Natural killer cell (primary cell): ENCODE results near the gene ADAM23. TPM values are rescaled to one million over a fixed set of nuclear protein-coding genes. Genes with fewer than 3 reads are reported as not detected.

Experiments
- ATAC-seq, 3 donors: fragments of 150-1000 bp in 2 of 3; fragments of 200-7000 bp in 1 of 3; cut with Tn5 transposase; 1 replicate in 1 of 3; 2 replicates in 2 of 3; pipeline ENCODE4 v1.10.0; 2021; ENCODE audit warnings: mild to moderate bottlenecking in 2 of 3, moderate library complexity in 2 of 3
- DNase-seq, 2 donors: peaks; one replicate each; pipeline versions ENCODE4 v3.0.0 to v3.0.0-alpha.2; 2013 to 2021; ENCODE audit warnings: mixed read lengths in 1 of 2
- H3K27ac ChIP-seq: one replicate; pipeline ENCODE4 v1.5.1; 2013; ENCODE audit warnings: mild to moderate bottlenecking, low read length
- H3K27me3 ChIP-seq: one replicate; pipeline ENCODE4 v1.6.1; 2013; ENCODE audit warnings: low read length; ENCODE audit not compliant: control insufficient read depth, insufficient read depth
- H3K36me3 ChIP-seq: one replicate; pipeline ENCODE4 v1.6.1; 2013; ENCODE audit warnings: low read length; ENCODE audit not compliant: control insufficient read depth, insufficient read depth
- H3K4me1 ChIP-seq: one replicate; pipeline ENCODE4 v1.6.1; 2013; ENCODE audit warnings: low read length; ENCODE audit not compliant: control insufficient read depth, insufficient read depth
- H3K4me3 ChIP-seq: one replicate; pipeline ENCODE4 v1.5.1; 2013; ENCODE audit warnings: low read length
- H3K9me3 ChIP-seq: one replicate; pipeline ENCODE4 v1.6.1; 2013; ENCODE audit warnings: low read length; ENCODE audit not compliant: control insufficient read depth, insufficient read depth
- H3K27ac Mint-ChIP-seq, 2 donors: one replicate each; pipeline ENCODE4 v1.8.0; 2022; ENCODE audit warnings: mild to moderate bottlenecking in 2 of 2, mixed read lengths in 2 of 2, moderate library complexity in 1 of 2
- H3K27me3 Mint-ChIP-seq, 2 donors: one replicate each; pipeline ENCODE4 v1.8.0; 2022; ENCODE audit warnings: low read depth in 2 of 2, mixed read lengths in 2 of 2
- H3K36me3 Mint-ChIP-seq: one replicate; pipeline ENCODE4 v1.8.0; 2022; ENCODE audit warnings: mixed read lengths
- H3K4me1 Mint-ChIP-seq, 2 donors: one replicate each; pipeline ENCODE4 v1.8.0; 2022; ENCODE audit warnings: mixed read lengths in 2 of 2
- H3K4me3 Mint-ChIP-seq: one replicate; pipeline ENCODE4 v1.8.0; 2022; ENCODE audit warnings: mild to moderate bottlenecking, moderate library complexity, mixed read lengths
- H3K9me3 Mint-ChIP-seq, 2 donors: one replicate each; pipeline ENCODE4 v1.8.0; 2022; ENCODE audit warnings: mixed read lengths in 2 of 2
- CTCF ChIP-seq: fragments of 200-600 bp; IDR thresholded peaks from one replicate; pipeline ENCODE4 v1.8.0; 2022; ENCODE audit warnings: antibody characterized with exemption
- WGBS: methylation state at CpG from one replicate; pipeline ENCODE4 v1.1.7; 2013; ENCODE audit warnings: missing lambda C conversion rate; ENCODE audit not compliant: insufficient coverage; 5-methylcytosine and 5-hydroxymethylcytosine counted together
- intact Hi-C: fragments of 100-400 bp; cut with micrococcal nuclease; formaldehyde crosslinking; loops from one replicate; pipeline ENCODE4 v1.14.2; 2022
- total RNA-seq, 4 donors: library from RNA; stranded (reverse); fragments of 120-200 nt in 1 of 4; gene quantifications; one replicate each; pipeline versions ENCODE4 v1.2.3 to v1.2.4, GENCODE V29; 2013 to 2022

Gene ADAM23
- total RNA-seq, 3 donors from 2014 or later (not counting 1 experiment from before 2014, with no cell fraction given): 1.6 TPM; not detected in 2

GRCh38 chr2:206627632-206628031, 184.3 kb downstream of the ADAM23 start:
- H3K36me3 ChIP-seq: no peaks in the 10 kb centered on the region
- intact Hi-C loops: no loop called here
- H3K4me3 ChIP-seq: no peak overlapping the region
- ATAC-seq: no peak
- Mint-ChIP-seq H3K36me3 (no peaks in the 10 kb centered on the region), H3K9me3 (peaks cover 0 to 2% of the 10 kb centered on the region in 2 donors), H3K4me3 (no peak overlapping the region), H3K27me3 (peaks cover 3 to 8% of the 10 kb centered on the region in 2 donors), H3K4me1 (no peaks in the 10 kb centered on the region), H3K27ac (no peak overlapping the region)
- H3K9me3 ChIP-seq: no peaks in the 10 kb centered on the region
- no peaks in the 10 kb centered on the region for H3K27me3 ChIP-seq
- no peak overlapping the region for H3K27ac ChIP-seq
- no peak for DNase-seq
- no peaks in the 10 kb centered on the region for H3K4me1 ChIP-seq
- no peak for TF ChIP-seq CTCF

GRCh38 chr2:206631340-206631739, 188.0 kb downstream of the ADAM23 start:
- Histone ChIP-seq H3K36me3 (no peaks in the 10 kb centered on the region), H3K4me3 (no peak overlapping the region), H3K4me1 (no peaks in the 10 kb centered on the region), H3K27me3 (no peaks in the 10 kb centered on the region), H3K27ac (no peak overlapping the region), H3K9me3 (no peaks in the 10 kb centered on the region)
- ATAC-seq (no peak), DNase-seq (no peak)
- no peaks in the 10 kb centered on the region for H3K36me3 Mint-ChIP-seq
- H3K4me3 Mint-ChIP-seq: no peak overlapping the region
- intact Hi-C loops: no loop called here
- H3K4me1 Mint-ChIP-seq: no peaks in the 10 kb centered on the region
- 83% methylated on average over 2 of the region's 3 CpGs for WGBS
- no peak overlapping the region for H3K27ac Mint-ChIP-seq
- peaks cover 3 to 6% of the 10 kb centered on the region in 2 donors for H3K27me3 Mint-ChIP-seq
- peaks cover 0 to 2% of the 10 kb centered on the region in 2 donors for H3K9me3 Mint-ChIP-seq
- no peak for TF ChIP-seq CTCF

- H3K27me3 Mint-ChIP-seq: no peaks in the 10 kb centered on the region
- TF ChIP-seq CTCF: no peak
- no peaks in the 10 kb centered on the region for H3K4me1 Mint-ChIP-seq
- H3K27ac Mint-ChIP-seq: no peak overlapping the region
- ATAC-seq: no peak
- no peaks in the 10 kb centered on the region for H3K36me3 ChIP-seq
- 88% methylated on average over 1 of the region's 1 CpG for WGBS
- no peaks in the 10 kb centered on the region for H3K4me1 ChIP-seq
- no peaks in the 10 kb centered on the region for H3K9me3 ChIP-seq
- intact Hi-C loops: no loop called here
- no peak overlapping the region for H3K27ac ChIP-seq
- H3K36me3 Mint-ChIP-seq: no peaks in the 10 kb centered on the region
- no peak overlapping the region for H3K4me3 ChIP-seq
- no peak overlapping the region for H3K4me3 Mint-ChIP-seq
- H3K27me3 ChIP-seq: no peaks in the 10 kb centered on the region
- DNase-seq: no peak
- peaks cover 0 to under 1% of the 10 kb centered on the region in 2 donors for H3K9me3 Mint-ChIP-seq
Measured at GRCh38 chr2:206635015-206635414, 191.7 kb downstream of the ADAM23 start.

- H3K9me3 Mint-ChIP-seq: no peaks in the 10 kb centered on the region
- WGBS: 70% methylated on average over 2 of the region's 2 CpGs
- H3K27me3 ChIP-seq: peaks cover 14% of the 10 kb centered on the region
- intact Hi-C loops: no loop called here
- ATAC-seq: no peak
- H3K36me3 Mint-ChIP-seq: no peaks in the 10 kb centered on the region
- no peak overlapping the region for H3K4me3 Mint-ChIP-seq
- no peak overlapping the region for H3K27ac Mint-ChIP-seq
- no peak overlapping the region for H3K4me3 ChIP-seq
- no peaks in the 10 kb centered on the region for H3K9me3 ChIP-seq
- no peak for TF ChIP-seq CTCF
- no peaks in the 10 kb centered on the region for H3K4me1 ChIP-seq
- no peak for DNase-seq
- H3K36me3 ChIP-seq: no peaks in the 10 kb centered on the region
- no peaks in the 10 kb centered on the region for H3K27me3 Mint-ChIP-seq
- no peak overlapping the region for H3K27ac ChIP-seq
- H3K4me1 Mint-ChIP-seq: no peaks in the 10 kb centered on the region
Measured at GRCh38 chr2:206639636-206640035, 196.3 kb downstream of the ADAM23 start.
